NCI-H2171 (cell line): Measurements from ENCODE around the gene OBP2B.
"Not testable (repeated sequence)": the region's sequence is repeated elsewhere in the genome, so short reads cannot be mapped to it uniquely, and the experiment has no call there.

Experiments
- DNase-seq: peaks from one replicate; lab custom pipeline; 2025; lab: John Stamatoyannopoulos, UW

The OBP2B gene

DNA sequence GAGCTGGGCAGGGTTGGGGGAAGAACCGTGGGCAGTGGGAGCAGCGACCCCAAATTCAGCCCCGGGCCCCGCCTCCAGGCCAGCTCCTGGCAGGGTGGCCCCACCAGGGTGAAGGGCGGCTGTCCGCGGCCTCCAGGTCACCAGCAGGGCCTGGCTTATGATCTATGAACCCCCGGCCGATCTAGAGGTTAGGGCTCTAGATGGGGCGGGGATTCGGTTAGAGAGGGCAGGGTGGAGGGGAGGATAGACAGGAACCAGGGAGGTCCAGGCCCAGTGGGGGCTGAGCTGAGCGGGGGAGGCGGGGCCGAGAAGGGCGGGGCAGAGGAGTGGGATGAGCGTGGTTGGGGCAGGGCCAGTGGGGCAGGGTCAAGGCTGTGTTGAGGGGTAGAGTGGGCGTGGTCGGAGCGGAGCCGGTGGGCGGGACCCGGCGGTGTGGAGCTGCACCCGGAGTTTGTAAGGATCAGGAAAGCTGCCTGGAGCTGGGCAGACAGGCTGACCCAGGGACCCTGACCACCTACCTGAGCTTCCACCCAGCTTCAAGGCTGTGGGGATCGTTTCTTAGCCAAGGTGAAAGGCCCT, 29.3 kb upstream of the OBP2B start:
- DNase-seq: no peak

DNA sequence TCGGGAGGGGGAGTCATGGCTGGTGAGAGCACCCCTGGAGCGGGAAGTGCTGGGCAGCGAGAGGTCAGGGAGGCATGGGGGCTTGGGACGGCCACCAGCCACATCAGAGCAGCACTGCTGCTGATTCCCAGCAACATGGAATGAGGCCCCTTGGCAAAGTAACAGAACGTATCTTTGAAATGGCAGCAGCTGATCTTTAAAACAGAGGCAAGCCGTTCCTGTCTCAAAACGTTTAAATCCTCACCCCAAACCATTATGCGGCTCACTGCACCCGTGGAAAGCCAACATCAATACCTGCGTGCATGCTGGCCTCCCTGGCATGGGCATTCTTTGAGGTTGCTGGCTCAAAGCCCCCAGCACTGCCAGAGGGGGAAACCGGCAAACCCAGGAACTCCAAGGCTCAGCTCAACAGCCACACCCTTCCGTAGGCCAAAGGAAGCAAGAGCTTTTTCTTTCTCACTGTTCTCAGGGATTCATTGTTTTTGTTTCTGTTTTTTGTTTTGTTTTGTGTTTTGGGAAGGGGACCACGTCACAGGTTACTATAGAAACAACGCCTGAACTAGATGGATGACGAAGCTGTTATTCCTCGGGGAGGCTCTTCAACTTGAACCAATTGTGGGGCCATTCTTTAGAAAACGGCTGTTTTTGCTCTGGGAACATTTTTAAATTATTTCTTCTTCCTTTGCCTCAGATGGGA, 28.1 kb upstream of the OBP2B start:
- DNase-seq: no peak

DNA sequence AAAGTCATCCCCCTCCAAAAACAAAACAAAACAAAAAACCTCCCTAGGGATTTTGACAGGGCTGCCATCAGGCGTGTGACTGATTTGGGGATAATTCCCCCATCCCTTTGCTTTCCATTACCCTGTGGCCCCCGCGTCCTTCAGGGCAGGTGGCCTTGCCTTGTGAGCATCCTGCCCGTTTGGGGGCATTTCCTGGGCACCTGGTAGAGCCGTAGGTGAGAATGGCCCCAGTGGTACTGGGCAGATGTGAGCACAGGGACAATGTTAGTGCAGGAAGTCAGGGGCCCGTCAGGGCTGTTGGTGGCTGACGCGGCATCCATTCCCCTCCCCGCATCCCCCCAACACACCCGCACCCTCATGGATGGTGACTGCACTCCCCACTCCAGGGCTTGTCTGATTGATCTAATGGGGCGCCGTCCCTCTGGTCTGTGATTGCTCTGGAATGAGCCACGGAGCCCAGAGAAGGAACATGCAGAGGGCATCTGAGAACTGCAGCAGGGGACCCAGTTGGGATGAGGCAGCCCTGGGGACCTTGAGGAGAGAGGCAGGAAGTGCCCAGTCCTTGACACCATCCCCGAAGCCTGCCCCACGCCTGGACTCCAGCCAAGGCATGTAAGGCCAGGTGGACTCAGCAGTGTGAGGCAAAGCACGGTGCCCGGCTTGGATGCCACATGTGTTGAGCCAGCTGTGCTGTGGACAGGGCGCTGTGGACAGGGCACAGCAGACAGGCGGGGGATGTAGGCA, 27.4 kb upstream of the OBP2B start:
- not testable (repeated sequence) for DNase-seq

DNA sequence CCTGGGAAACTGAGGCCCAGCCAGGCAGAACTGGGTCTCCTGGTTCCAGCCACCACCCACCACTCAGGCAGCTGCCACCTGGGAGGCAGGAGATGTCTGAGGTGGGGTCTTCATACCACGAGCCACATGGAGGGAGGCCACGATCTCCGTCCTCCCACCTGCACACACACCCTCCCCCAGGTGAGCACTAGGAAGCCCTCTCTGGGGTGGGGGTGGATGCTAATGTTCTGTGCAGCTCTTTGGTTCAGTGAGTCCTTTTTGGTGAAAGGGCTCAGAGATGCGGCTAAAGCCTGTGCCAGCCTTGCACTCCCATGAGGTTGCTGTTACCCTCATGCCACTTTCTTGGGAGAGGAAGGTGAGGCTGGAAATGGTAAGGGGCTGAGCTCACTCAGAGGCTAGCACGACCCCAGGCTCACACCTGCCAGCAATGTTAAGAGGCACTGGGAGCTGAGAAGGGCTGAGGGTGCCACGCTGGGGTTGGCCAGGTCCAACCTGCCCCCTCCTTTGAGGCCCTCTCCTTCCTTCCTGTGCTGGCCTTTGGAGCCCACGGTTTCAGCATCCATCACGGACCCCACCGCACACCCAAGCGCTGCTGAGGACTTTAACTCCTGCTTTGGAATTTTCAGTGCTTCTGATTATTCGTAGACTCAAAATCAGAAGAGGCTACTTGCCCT, 26.6 kb upstream of the OBP2B start:
- DNase-seq: no peak

DNA sequence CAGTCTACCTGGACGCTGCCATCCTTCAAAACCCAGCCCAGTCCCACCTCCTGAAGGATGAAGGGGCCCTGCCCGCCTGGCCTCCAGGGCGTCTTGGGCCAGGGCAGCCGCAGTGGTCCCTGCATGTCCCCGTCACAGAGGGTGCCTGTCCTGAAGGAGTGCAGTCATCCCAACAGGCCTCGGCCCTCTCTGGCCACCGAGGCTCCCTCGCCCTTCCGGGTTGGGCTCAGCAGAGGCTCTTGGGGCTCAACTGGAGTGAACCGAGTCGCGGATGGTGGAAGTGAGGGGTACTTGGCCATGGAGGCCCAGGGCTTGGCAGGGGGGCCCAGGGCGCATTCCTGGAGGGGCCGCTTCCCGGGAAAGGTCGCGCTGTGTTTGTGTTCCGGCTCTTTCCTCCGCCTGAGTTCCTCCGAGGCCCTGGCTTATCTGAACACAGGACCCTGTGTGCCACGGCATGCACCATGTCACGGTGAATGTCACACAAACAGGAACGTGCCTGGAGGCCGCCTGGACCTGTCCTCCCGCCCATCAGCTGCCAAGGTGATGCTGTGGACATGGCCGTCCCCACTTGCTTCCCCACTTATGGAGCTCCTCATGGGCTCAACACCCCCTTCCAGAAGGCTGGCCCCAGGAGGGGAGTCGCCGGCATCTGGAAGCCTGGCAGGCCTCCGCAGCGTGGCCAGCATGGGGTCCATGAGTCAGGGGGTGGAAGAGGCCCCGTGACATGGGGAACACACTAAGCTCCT, 25.7 kb upstream of the OBP2B start:
- DNase-seq: no peak

DNA sequence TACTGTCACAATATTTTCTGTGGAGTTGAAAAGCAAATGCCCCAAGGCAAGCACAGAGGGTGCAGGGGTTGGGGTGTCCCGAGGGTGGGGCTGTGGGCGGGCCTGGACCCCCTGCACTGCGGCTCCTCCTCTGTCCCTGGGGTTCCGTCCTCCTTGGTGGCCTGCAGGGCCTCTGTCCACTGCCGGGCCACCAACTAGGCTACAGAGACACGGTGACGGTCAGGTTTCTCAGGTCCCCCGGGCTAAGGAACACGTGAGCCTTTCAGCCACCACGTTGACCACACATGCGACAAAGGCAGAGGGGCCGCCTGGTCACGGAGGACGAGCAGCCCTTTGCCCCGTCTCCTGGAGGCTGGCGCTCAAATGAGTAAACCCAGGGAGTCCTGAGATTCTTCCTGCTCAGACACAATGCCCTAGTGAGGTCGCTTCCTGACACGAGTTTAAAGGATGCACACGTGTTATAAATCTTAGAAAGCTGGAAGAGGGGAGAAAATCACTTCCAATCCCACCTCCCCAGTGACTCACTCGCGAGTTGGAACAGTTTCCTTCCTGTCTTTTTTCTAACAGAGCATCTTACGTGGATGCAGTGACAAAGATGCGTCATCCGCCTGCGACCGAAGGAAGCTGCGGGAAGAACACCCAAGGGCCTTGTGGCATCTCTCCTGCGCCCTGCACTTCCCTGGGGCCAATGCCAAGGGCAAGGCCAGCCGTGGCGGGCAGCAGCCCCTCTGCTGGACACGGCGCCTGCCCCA, 24.8 kb upstream of the OBP2B start:
- DNase-seq: no peak

DNA sequence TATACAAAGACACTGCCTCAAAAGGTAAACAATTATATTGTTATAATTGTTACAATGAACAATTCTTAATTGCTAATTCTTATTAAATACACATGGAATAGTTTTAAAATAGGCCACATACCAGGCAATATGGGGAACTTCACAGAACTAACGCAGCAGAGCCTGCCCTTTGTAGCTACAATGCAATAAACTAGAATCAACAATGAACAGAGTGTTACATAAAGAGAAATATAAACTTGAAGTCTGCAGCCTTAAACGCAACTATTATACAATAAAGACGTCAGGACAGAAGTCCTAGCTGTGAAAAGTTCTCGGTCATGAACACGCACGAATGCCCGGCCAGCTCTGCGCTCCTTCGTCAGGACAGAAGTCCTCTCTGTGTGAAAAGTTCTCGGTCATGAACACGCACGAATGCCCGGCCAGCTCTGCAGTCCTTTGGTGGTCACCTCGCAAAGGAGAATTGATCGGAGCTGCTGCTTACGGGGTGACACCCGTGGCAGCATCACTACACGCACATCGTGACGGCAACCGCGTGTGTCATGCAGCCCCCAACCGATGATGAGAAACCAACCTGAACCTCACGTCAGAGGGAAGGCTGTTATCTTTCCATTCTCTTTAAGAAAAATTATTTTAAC, 23.0 kb upstream of the OBP2B start:
- DNase-seq: not testable (repeated sequence)

DNA sequence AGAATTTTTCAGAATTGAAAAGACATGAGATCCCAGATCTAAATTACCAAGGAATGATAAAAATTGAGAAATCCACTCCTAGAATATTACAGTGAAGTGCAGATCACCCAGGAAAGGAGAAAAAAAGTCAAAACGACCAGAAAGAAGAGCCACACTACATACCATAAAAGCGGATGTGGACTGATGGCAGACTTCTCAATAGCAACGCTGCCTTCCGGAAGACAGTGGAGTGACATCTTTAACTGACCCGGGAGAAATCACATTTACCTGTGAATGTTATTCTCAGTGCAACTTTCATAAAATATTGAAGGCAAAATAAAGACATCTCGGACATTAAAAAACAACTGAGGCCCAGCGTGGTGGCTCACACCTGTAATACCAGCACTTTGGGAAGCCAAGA, 21.5 kb upstream of the OBP2B start:
- not testable (repeated sequence) for DNase-seq

DNA sequence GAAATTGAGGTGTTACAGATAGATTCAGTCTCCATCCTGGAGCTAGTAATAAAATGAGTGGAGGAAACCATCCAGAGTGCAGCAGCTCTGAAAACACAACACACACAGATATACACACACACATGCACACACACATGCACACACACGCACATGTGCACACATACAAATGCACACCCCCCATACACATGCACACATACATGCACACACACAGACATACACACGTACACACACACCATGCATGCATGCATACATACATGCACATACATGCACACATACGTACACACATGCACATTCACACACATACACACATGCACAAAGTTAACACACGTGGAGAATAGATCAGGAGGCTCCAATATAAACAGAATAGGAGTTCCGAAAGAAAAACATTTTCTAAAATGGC, 21.0 kb upstream of the OBP2B start:
- DNase-seq: no peak

DNA sequence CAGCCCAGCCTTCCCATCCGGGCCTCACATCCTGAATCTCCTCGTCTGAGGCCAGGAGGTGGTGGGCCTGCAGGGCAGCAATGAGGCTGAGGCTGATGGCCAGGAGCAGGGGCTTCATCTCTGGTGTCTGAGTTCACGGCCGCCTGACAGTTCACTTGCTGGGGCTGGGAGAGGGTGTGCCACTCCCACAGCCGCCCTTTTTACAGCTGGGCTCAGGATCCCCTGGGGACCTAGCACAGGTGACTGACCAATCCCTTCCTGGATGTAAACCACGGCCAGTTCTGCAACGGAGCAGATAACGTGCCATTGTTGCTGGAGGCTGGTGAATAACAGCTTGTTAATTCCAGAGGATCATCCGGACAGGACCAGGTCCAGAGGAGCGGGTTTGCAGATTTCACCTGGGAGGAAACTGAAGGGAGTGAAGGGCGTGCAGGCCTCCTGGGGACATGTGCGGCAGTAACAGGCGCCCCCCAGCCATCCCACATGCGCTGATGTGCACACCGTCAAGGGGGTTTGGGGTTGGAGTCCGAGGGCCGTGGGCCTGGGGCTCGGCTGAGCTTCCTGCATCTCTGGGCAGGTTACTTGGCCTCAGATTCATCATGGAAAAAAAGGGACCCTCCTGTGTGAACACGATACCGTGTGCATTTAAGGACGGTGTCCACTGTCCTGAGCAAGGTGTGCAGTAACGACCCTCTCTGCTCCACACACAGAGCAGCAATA, 19.6 kb upstream of the OBP2B start:
- not testable (repeated sequence) for DNase-seq

DNA sequence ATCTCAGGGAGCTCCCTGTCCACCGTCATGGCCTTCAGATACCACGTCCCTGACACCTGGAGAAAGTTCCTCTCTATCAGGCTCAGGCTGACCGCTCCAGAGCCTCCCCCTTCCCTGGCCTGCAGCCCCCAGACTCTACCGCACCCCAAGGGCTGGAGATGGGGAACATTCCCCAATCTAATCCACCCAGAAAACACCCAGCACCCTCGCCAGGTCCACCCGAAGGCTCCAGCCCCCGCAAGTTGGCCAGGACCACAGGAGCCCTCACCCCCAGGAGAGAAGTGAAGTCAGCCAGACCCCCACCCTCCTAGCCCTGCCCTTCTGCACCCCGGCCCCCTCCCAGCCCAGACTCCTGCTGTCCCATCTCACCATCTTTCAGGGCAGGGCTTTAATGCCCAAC, 18.9 kb upstream of the OBP2B start:
- not testable (repeated sequence) for DNase-seq

DNA sequence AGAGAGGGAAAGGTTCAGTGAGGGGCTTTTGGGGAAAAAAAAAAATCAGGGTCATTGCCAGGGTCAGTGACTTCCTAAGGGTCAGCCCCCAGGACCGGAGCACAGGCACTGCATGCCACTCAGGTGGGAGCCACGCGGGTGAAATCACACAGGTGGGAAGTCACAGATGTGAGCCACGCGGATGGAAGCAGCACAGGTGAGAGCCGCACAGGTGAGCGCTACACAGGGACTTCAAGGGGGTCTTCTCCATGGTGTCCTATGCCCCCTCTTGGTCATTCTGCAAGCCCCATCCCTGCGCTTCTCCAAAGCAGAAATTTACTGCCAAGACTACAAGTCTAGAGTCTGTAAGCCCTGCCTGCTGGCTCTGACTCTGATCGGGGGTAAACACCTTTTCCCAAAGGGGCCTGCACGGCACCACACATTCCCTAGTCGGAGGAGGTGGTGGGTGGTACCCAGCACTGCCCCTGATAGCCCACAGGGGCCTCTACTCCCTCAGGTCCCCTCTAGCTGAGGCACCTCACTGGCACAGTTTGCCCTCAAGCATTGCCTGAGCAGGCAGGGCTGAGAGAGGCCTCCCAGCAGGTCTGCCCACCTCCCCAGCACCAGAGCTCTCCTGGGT, 18.3 kb upstream of the OBP2B start:
- DNase-seq: no peak

DNA sequence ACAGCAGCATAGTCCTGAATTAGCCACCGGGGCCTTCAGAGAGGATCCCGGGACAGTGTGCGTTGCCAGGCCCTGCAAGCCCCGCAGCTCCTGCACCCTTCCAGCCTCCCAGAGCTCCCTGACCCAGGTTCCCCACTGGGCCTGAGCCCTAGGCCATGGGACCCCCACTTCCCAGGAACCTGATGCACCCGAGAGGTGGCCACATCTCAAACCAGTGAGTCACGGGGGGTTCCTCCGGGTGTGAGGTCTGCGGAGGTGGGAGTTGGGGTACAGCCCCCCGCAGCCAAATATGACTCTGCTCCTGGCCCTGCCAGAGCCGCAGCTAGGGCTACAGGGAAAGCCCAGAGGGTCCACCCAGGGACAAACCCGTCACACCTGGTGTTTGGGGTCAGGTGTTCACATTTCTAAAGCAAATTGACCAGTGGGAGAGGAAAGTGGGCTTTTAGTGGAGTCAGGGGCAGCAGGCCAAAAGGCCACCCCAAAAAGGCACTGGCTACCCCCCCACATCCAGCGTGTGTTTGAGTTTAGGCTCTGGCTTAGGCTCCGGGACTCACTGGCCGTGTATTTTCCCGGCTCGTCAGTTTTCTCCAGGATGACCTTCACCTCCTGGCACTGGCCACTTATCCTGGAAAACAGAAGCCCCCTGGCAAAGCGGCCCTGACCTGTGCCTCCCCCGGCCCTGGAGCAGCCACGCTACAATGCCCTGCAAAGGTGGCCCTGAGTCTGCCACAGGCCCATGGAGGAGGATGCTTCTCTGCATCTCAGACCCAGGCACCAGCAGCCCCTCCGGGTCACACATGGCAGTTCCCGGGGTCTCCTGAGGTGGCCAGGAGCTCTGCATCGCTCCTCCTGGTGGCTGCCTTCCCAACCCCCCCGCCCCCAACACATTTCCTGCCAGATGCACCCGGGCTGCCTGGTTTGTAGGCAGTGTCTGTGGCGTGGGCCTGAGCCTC, 17.4 kb upstream of the OBP2B start:
- no peak for DNase-seq

DNA sequence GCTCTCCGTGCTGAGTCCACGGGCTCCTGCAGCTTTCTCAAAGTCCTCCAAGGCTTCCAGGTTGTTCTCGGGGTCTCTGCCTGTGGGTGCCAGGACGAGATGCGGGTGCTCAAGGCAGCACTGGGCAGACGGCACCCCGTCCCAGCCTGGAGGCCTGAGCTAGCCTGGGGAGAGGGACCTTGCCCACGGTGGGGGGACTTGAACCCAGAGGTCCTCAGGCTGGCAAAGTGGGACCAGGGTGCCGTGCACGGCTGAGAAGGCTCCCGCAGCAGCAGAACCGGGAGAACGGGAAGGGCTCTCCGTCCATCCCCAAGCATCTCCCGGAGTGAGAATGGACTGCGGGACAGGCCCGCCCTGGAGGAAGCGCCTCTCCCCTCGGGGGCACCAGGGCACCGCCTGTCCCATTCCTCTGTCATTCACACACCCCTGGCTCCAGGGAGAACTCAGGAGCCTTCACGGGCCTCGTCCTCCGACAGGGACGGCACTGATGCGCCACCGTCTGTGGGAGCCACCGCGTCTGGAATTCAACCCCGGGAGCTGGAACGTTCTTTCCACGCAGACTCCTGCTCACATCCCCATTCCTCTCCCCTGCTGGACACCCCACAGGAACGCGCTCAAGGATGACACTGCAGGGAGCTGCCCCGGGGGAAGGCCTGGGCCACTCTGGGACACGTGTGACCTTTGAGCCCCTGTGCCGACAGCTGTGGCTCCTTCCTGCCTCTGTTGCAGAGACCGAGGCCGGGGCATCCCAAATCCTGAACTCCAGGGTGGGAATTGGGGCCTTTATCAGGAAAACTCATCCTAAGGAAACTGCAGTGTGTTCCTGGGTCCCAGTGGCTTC, 16.3 kb upstream of the OBP2B start:
- no peak for DNase-seq

DNA sequence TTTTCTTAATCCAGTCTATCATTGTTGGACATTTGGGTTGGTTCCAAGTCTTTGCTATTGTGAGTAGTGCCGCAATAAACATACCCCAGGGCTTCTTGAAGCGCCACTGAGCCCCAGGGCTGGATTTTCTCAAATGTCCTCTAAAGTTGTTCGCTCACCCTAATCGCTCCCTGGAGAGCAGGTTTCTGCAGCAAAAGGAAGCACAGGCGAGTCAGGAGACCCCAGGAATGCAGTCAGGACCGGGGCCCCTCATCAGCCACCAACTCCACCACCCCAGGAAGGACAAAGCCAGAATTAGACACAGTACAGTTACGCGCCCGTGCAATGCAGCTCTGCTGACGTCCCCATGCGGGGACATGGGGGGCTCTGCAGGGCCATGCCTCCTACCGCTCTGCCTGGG, 15.7 kb upstream of the OBP2B start:
- no peak for DNase-seq

DNA sequence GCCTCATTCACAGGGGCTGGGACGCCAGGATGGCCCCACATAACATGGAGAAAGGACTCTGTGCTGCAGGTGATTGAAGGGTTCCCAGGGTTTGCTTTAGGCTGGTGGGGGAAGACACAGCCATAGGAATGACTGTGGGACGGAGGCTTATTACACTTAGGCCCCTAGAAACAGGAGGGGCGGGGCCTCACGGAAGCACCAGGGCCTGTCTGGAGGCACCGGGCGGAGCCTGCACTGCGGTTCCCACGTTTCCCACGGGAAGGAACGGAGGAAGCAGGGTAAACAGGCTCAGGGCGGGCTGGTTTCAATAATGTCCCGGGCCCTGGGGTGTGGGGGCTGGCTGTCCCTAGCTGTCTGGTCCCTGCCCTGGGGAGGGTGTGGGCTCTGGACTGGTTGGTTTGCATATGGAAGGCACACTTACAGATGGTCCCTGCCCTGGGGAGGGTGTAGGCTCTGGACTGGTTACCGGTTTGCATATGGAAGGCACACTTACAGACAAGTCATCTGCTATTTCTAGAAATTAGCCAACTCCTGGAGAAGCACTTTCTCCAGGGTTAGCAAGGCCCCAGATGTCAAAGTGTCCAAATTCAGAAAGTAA, 14.2 kb upstream of the OBP2B start:
- not testable (repeated sequence) for DNase-seq

DNA sequence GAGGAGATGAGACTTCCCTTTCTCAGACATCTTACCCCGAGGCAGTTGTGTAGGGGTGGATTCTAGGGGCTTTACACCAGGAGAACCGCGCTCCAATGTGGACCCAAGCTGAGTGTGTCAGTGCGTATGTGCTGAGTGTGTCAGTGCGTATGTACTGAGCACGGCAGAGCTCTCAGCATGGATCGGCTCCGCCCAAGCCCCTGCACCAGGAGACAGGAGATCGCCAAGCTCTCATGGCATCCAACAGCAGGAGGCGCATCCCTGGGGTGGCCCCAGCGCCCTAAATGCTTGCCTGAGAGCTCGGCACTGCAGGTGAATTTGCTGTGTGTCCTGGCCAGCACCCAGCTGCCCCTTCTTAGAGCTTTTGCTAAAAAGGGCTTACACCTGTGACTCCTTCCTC, 12.9 kb upstream of the OBP2B start:
- not testable (repeated sequence) for DNase-seq
